Measurements from ENCODE around the gene SIGLEC1. TPM values are rescaled to one million over a fixed set of nuclear protein-coding genes. Genes with fewer than 3 reads are reported as not detected.

Gene SIGLEC1
- total RNA-seq, 1 experiment from 2014 or later, result not detected

DNA sequence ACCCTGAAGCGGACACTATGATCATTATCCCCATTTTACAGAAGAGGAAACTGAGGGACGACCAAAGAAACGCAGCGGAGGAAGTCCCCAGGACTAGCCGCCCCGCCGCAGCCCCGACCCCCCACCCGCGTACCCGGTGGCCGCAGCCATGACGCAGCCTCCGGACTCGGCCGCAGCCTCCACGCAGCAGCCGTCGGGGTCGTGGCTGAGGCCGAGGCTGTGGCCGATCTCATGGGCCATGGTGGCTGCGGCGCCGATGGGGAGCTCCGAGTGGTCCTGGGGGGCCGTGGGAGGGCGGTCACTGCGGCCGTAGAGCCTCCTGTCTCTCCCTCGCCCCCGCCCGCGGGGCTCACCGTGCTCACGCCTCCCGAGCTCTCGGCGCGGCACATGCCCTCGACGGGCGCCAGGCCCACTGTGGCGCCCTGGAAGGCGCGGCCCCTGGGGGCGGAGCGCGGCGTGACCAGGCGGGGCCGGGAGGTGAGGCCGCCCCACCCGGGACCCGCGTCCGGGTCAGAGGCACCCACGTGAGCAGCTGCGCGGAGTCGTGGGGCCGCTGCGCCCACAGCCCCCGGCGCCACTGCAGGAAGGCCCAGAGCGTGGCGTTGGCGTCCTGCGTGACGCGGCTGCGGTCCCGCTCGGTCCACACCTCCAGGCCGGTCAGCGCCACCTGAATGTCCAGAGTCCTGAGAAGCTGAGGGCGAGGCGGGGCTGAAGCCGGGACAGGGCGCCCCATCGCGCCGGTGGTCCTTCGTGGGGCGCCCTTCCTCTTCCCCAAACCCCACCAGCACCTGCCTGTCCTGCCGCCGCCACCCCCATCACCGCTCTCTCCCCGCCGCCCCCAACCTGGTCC, 39.0 kb downstream of the SIGLEC1 start:
- H3K4me1 Mint-ChIP-seq (ENCODE audit: low read depth, unreplicated experiment), result no peaks in the 10 kb centered on the region
- peaks cover 20% of the 10 kb centered on the region for H3K27me3 Mint-ChIP-seq (ENCODE audit: insufficient read depth, unreplicated experiment)
- ChIA-PET CTCF (interaction anchor here (1.4 to 2.1 kb wide), 3 partner anchors 37 to 95 kb away, joined by 5 to 15 read pairs (median 8); no protein-coding TSS in a partner anchor), POLR2A (no interaction called here)
- H3K9me3 Mint-ChIP-seq (ENCODE audit: unreplicated experiment), result no peaks in the 10 kb centered on the region
- no peak for DNase-seq
- intact Hi-C loops (cut with micrococcal nuclease; ENCODE audit: unreplicated experiment), result no loop called here
- H3K4me3 ChIP-seq (ENCODE audit: low read depth, low read length), result no peak overlapping the region
- TF ChIP-seq, protein P1, sequence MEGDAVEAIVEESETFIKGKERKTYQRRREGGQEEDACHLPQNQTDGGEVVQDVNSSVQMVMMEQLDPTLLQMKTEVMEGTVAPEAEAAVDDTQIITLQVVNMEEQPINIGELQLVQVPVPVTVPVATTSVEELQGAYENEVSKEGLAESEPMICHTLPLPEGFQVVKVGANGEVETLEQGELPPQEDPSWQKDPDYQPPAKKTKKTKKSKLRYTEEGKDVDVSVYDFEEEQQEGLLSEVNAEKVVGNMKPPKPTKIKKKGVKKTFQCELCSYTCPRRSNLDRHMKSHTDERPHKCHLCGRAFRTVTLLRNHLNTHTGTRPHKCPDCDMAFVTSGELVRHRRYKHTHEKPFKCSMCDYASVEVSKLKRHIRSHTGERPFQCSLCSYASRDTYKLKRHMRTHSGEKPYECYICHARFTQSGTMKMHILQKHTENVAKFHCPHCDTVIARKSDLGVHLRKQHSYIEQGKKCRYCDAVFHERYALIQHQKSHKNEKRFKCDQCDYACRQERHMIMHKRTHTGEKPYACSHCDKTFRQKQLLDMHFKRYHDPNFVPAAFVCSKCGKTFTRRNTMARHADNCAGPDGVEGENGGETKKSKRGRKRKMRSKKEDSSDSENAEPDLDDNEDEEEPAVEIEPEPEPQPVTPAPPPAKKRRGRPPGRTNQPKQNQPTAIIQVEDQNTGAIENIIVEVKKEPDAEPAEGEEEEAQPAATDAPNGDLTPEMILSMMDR (IDR thresholded peaks at IDR 0.05; ENCODE audit: insufficient read depth in 1 of 2, low read depth in 1 of 2, low read length in 1 of 2, severe bottlenecking in 1 of 2, unreplicated experiment in 1 of 2), result no peak
- no peaks in the 10 kb centered on the region for H3K9me3 ChIP-seq
- no peaks in the 10 kb centered on the region for H3K36me3 ChIP-seq (ENCODE audit: control insufficient read depth, insufficient read depth, low read length)
- H3K27me3 ChIP-seq (replicated peaks; ENCODE audit: control insufficient read depth, insufficient read depth, low read length), result peaks cover 3% of the 10 kb centered on the region; the same call in 1 of the 2 replicates
- BruUV-seq (replicated peaks), result no TSS peak
- H3K36me3 Mint-ChIP-seq (ENCODE audit: insufficient read depth, unreplicated experiment), result no peaks in the 10 kb centered on the region
- H3K4me1 ChIP-seq, result no peaks in the 10 kb centered on the region
- no peak overlapping the region for H3K4me3 Mint-ChIP-seq (ENCODE audit: unreplicated experiment)
- no peak overlapping the region for H3K27ac Mint-ChIP-seq (ENCODE audit: unreplicated experiment)

DNA sequence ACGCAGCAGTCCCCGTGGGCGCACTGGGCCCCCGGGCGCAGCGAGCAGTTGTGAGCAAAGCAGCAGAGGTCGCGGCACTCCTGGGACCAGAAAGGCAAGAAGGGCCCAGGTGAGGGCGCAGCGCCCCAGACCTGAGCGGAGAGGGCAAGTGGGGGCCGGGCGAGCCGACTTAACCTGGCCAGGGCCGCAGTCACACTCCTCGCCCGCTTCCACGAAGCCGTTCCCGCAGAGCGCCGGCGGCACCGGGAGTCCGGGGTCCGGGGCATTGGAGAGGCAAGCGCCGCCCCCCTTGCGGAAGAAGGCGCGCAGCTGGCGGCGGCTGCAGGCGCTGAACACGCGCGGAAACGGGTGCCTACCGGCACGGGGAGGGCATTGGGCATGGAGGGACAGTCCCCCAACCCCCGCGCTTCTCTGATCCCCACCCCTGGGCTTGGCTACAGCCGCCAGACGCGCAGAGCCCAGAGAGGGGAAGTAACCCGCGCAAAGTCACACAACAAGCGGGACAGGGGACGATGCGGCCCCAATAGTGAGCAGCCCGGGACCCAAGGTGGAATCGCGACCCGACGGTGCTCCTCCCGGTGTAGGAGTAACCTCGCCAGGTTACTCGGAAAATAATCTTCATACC, 39.7 kb downstream of the SIGLEC1 start:
- Mint-ChIP-seq H3K27ac (ENCODE audit: unreplicated experiment) (no peak overlapping the region), H3K9me3 (ENCODE audit: unreplicated experiment) (no peaks in the 10 kb centered on the region), H3K36me3 (ENCODE audit: insufficient read depth, unreplicated experiment) (no peaks in the 10 kb centered on the region), H3K4me3 (ENCODE audit: unreplicated experiment) (no peak overlapping the region), H3K4me1 (ENCODE audit: low read depth, unreplicated experiment) (no peaks in the 10 kb centered on the region), H3K27me3 (ENCODE audit: insufficient read depth, unreplicated experiment) (peaks cover 20% of the 10 kb centered on the region)
- intact Hi-C loops (cut with micrococcal nuclease; ENCODE audit: unreplicated experiment), result no loop called here
- Histone ChIP-seq H3K4me3 (ENCODE audit: low read depth, low read length) (no peak overlapping the region), H3K4me1 (no peaks in the 10 kb centered on the region), H3K27me3 (replicated peaks; ENCODE audit: control insufficient read depth, insufficient read depth, low read length) (peaks cover 3% of the 10 kb centered on the region; the same call in 1 of the 2 replicates), H3K36me3 (ENCODE audit: control insufficient read depth, insufficient read depth, low read length) (no peaks in the 10 kb centered on the region), H3K9me3 (no peaks in the 10 kb centered on the region)
- CTCF ChIA-PET, result no interaction called here
- TF ChIP-seq, protein P1 (IDR thresholded peaks at IDR 0.05; ENCODE audit: insufficient read depth in 1 of 2, low read depth in 1 of 2, low read length in 1 of 2, severe bottlenecking in 1 of 2, unreplicated experiment in 1 of 2), result no peak
- no peak for DNase-seq
- no TSS peak for BruUV-seq (replicated peaks)
- POLR2A ChIA-PET, result no interaction called here

DNA sequence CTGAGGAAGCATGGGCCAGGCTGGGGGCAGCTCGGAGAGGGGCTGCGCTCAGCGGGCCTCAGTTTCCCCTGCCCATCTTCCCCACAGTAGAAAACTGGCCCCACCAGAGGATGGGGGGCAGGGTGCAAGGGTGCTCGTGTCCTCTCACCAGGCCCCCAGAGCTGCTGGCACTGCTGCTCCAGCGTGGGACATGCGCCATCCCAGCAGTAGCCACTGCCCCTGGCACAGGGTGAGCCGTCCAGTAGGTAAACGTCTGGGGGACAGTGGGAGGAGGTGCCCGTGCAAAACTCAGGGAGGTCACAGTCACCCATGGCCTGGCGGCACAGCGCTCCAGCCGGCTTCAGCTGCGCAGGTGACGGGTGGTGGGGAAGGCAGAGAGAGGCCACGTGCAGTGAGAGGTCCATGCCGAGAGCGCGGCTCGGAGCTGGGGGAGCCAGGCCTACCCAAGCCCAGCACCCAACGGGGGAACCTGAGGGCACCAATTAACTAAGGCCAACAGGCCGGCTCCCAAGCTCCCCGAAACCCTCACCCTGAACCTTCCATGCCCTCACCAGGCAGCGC, 40.3 kb downstream of the SIGLEC1 start:
- no peak for DNase-seq
- Histone ChIP-seq H3K4me3 (ENCODE audit: low read depth, low read length) (no peak overlapping the region), H3K27me3 (replicated peaks; ENCODE audit: control insufficient read depth, insufficient read depth, low read length) (peaks cover 3% of the 10 kb centered on the region; the same call in 1 of the 2 replicates), H3K9me3 (no peaks in the 10 kb centered on the region), H3K36me3 (ENCODE audit: control insufficient read depth, insufficient read depth, low read length) (no peaks in the 10 kb centered on the region), H3K4me1 (no peaks in the 10 kb centered on the region)
- no TSS peak for BruUV-seq (replicated peaks)
- no peaks in the 10 kb centered on the region for H3K4me1 Mint-ChIP-seq (ENCODE audit: low read depth, unreplicated experiment)
- H3K9me3 Mint-ChIP-seq (ENCODE audit: unreplicated experiment), result no peaks in the 10 kb centered on the region
- CTCF ChIA-PET, result no interaction called here
- intact Hi-C loops (cut with micrococcal nuclease; ENCODE audit: unreplicated experiment), result no loop called here
- TF ChIP-seq, protein P1 (IDR thresholded peaks at IDR 0.05; ENCODE audit: insufficient read depth in 1 of 2, low read depth in 1 of 2, low read length in 1 of 2, severe bottlenecking in 1 of 2, unreplicated experiment in 1 of 2), result no peak
- no peaks in the 10 kb centered on the region for H3K36me3 Mint-ChIP-seq (ENCODE audit: insufficient read depth, unreplicated experiment)
- no peak overlapping the region for H3K4me3 Mint-ChIP-seq (ENCODE audit: unreplicated experiment)
- POLR2A ChIA-PET, result interaction anchor here (0.5 kb wide), 1 partner anchor 166 kb away, joined by 3 read pairs; no protein-coding TSS in a partner anchor
- peaks cover 20% of the 10 kb centered on the region for H3K27me3 Mint-ChIP-seq (ENCODE audit: insufficient read depth, unreplicated experiment)
- no peak overlapping the region for H3K27ac Mint-ChIP-seq (ENCODE audit: unreplicated experiment)

All from Caco-2 (cell line).